ENCODE data around the gene RNU6-7.

Gene RNU6-7
- total RNA-seq: 0 to 0.39 (median 0.12) reads per million in 4 donors

GRCh38 chr14:32201816-32202490 is at the start of gene RNU6-7:
RNU6-7 (plus strand) TSS chr14:32202045.
- peak in 2 of 5 donors; percentile 4 to 26 for DNase-seq

GRCh38 chr14:32166029-32166428 is 35.8 kb upstream of the RNU6-7 start:
- no peak for DNase-seq

GRCh38 chr14:32166924-32167323 is 34.9 kb upstream of the RNU6-7 start:
- DNase-seq: no peak

- no peak for DNase-seq
Measured at GRCh38 chr14:32167907-32168306, 33.9 kb upstream of the RNU6-7 start.

- no peak for DNase-seq
Measured at GRCh38 chr14:32169191-32169590, 32.7 kb upstream of the RNU6-7 start.

GRCh38 chr14:32171469-32171868 is 30.4 kb upstream of the RNU6-7 start:
- no peak for DNase-seq

- DNase-seq: no peak
Measured at GRCh38 chr14:32183151-32184058, 18.4 kb upstream of the RNU6-7 start.

- DNase-seq: no peak
Measured at GRCh38 chr14:32185097-32185496, 16.7 kb upstream of the RNU6-7 start.

GRCh38 chr14:32186248-32186647 is 15.6 kb upstream of the RNU6-7 start:
- no peak for DNase-seq

- no peak for DNase-seq
Measured at GRCh38 chr14:32189811-32190210, 12.0 kb upstream of the RNU6-7 start.

- no peak for DNase-seq
Measured at GRCh38 chr14:32190673-32191072, 11.2 kb upstream of the RNU6-7 start.

GRCh38 chr14:32192712-32193373 is 9.0 kb upstream of the RNU6-7 start:
- no peak for DNase-seq

- no peak for DNase-seq
Measured at GRCh38 chr14:32193532-32193931, 8.3 kb upstream of the RNU6-7 start.

GRCh38 chr14:32195636-32196035 is 6.2 kb upstream of the RNU6-7 start:
- no peak for DNase-seq

GRCh38 chr14:32197919-32198318 is 3.9 kb upstream of the RNU6-7 start:
- no peak for DNase-seq

- DNase-seq: no peak
Measured at GRCh38 chr14:32200368-32201192, 1.3 kb upstream of the RNU6-7 start.

GRCh38 chr14:32201193-32201815 is 541 bp upstream of the RNU6-7 start:
- DNase-seq: peak; percentile 65 to 74 (median 70)

GRCh38 chr14:32202491-32202997 is 699 bp downstream of the RNU6-7 start:
- peak in 1 of 5 donors; percentile 15 for DNase-seq

- DNase-seq: peak; percentile 72 to 88 (median 84)
Measured at GRCh38 chr14:32202998-32203882, 1.4 kb downstream of the RNU6-7 start, which contains the start of gene RNU6-8. RNU6-8 (minus strand) TSS chr14:32203269.

- peak in 1 of 5 donors; percentile 9 for DNase-seq
Measured at GRCh38 chr14:32203928-32204357, 2.1 kb downstream of the RNU6-7 start.
